GM19467 (cell line): ENCODE data around the gene DAAM1.

ENCODE experiments used
- ATAC-seq: cut with Tn5 transposase; IDR thresholded peaks from one replicate; pipeline ENCODE4 v1.9.1; 2021; ENCODE audit warnings: mild to moderate bottlenecking, moderate library complexity; ENCODE audit not compliant: unreplicated experiment

The DAAM1 gene

GRCh38 chr14:59358102-59358501, 169.6 kb downstream of the DAAM1 start:
- no peak for ATAC-seq

GRCh38 chr14:59358784-59359183, 170.3 kb downstream of the DAAM1 start:
- no peak for ATAC-seq

GRCh38 chr14:59359431-59360124, 171.1 kb downstream of the DAAM1 start:
- ATAC-seq, result no peak

- no peak for ATAC-seq
These were observed 171.8 kb downstream of the DAAM1 start for GRCh38 chr14:59360233-59360632.

GRCh38 chr14:59360923-59361794, 172.7 kb downstream of the DAAM1 start:
- no peak for ATAC-seq

- no peak for ATAC-seq
These were observed 174.0 kb downstream of the DAAM1 start for GRCh38 chr14:59362513-59362912.

- no peak for ATAC-seq
These were observed 175.2 kb downstream of the DAAM1 start for GRCh38 chr14:59363531-59364226.

GRCh38 chr14:59370158-59370742, 181.8 kb downstream of the DAAM1 start:
- no peak for ATAC-seq

GRCh38 chr14:59371771-59372170, 183.3 kb downstream of the DAAM1 start:
- no peak for ATAC-seq

GRCh38 chr14:59374048-59374447, 185.6 kb downstream of the DAAM1 start:
- no peak for ATAC-seq

GRCh38 chr14:59376686-59377085, 188.2 kb downstream of the DAAM1 start:
- no peak for ATAC-seq

GRCh38 chr14:59377491-59377890, 189.0 kb downstream of the DAAM1 start:
- no peak for ATAC-seq

GRCh38 chr14:59377991-59378601, 189.6 kb downstream of the DAAM1 start:
- no peak for ATAC-seq

- ATAC-seq, result no peak
These were observed 201.5 kb downstream of the DAAM1 start for GRCh38 chr14:59389936-59390335.

- no peak for ATAC-seq
These were observed 202.9 kb downstream of the DAAM1 start for GRCh38 chr14:59391388-59391787.

- ATAC-seq, result no peak
These were observed 205.8 kb downstream of the DAAM1 start for GRCh38 chr14:59394268-59394667.

GRCh38 chr14:59395672-59396071, 207.2 kb downstream of the DAAM1 start:
- ATAC-seq, result no peak

- no peak for ATAC-seq
These were observed 210.4 kb downstream of the DAAM1 start for GRCh38 chr14:59398841-59399240.

- ATAC-seq, result no peak
These were observed 218.2 kb downstream of the DAAM1 start for GRCh38 chr14:59406454-59407245.
